Astrocyte of the hippocampus (primary cell): ENCODE data around the gene STAC.
A peak's percentile ranks its signal among the peaks of the same experiment; 100 is the strongest.
"Not testable (repeated sequence)": the region's sequence is repeated elsewhere in the genome, so short reads cannot be mapped to it uniquely, and the experiment has no call there.

Source experiments
- DNase-seq: peaks from one replicate; pipeline ENCODE4 v3.0.0; 2011; ENCODE audit warnings: low read depth, low spot score

The STAC gene

DNA sequence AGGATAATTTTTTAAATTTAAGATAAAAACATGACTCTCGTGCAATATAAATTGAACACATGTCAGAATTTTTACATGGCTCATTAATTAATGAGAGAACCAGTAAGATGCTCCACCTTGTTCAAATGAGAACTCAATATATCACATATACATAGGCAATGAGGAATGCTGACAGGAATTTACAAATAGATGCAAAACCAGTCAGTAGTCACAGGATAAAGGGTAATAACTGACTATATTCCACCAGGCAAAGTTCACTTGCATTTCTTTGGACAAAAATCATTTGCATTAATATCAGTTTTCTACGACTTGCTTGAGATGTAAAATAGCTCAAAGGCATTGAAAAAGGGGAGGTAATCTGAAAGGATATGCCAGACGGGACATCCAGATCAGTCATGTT, 139.4 kb downstream of the STAC start:
- no peak for DNase-seq

DNA sequence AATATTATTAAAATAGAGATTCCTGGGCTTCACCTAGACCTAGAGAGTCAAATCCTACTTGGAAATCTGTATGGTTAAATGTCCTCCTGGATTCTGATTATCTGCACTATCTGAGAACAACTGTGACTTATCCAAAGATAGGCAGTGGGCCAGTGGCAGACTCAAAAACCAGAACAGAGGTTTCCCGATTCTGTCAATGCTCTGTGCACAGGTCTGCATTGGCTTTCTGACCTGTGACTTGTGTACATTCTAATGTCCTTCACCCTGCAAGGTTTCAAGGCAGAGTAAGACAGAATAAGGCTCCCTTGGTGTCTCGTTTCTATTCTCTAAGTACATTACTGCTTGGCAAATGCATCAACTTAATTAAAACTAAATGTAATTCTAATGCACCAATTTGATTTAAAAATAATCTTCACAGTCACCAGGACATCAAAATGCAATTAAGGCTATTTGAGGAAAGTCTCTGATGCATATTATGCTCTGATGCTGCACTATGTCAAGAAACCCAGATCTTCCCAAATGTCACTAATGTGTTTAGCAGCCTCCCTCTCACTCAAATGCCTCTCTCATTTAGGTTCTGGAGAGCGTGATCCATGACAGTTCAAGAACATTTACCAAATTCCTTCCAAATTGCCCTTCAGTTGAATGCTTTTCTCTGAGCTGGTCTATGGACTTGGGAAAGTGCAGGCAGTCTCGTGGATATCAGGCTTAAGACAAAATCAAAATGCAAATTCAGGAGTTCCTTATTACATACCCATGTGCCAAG, 140.1 kb downstream of the STAC start:
- DNase-seq, result no peak

DNA sequence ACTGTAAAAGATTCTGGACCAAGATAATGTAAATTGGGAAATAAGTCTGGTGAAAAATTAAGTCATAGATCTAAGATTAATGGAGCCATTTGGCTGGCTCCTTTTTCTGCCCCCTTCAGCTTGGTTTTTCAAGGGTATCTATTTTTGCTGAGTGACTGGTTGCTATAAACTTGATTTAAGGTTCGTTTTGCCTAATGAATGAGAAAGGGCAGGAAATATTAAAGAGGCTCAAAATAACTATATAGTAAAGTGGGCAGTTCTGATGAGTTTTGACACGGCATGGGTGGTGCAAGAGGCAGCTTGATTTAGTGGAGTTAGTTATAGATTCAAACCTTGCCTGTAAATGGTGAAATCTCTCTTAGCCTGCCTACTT, 140.7 kb downstream of the STAC start:
- DNase-seq, result no peak

- peak; percentile 25 for DNase-seq
These were observed 144.3 kb downstream of the STAC start for GRCh38 chr3:36524560-36524959.

- DNase-seq, result peak; percentile 85
These were observed 145.0 kb downstream of the STAC start for GRCh38 chr3:36525115-36525801.

DNA sequence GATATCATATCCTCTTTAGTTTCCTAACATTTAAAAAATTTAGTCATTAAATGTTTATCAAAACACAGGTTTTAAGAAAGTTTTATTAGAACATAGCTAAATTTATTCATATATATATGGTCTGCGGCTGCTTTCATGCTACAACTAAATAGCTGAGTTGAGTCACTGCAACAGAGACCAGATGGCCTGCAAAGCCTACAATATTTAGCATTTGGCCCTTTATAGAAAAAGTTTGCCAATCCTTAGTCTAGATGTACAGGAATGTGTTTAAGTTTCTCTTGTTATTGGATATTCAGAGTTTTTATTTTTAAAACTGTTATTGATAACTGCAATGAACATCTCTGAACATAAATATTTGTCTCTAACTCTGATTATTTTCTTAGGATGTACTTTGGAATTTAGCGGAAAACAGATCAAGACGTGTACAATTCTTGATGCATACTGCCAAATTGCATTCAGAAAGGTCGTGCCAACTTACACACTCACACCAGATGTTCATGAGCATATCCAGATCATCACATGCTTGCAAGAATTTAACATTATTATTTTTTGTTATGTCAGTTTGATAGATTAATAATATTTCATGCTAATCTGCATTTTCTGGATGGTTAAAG, 157.9 kb downstream of the STAC start:
- DNase-seq, result no peak

- DNase-seq, result peak; percentile 68
These were observed 160.7 kb downstream of the STAC start for GRCh38 chr3:36540888-36541518.

- DNase-seq, result peak; percentile 78
These were observed 161.9 kb downstream of the STAC start for GRCh38 chr3:36542186-36542585.

DNA sequence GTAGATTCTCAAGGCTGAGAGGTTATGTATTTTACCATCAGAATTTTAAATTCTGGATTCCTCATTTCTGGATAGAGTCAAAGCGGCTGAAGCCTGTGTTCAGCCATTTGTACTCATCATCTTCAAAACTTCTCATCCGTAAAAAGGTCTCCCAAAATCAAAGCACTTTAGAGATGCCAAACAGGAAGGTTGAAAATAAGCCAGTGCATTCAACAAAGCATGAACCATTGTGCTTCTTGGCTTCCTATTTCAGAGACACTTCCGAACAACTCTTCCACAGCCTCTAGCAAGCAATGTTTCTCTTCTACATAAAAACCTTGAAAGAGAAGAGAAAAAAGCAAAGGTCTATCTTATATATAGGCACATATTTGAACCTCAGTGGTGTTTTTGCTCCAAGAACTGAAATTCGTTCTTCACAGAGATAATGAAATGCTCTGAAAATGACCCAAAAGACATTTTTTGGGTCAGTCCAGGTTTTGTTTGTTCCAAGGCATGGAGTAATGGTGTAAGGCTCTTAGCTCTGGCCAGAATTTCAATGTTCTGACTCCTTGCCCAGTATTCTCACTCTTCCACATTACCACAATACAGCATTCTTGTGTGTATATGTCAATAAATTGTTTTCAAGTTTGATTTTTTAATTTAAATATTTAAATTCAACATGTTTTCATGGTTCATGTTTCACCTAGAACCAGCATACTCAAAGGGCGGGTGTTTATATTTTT, 163.1 kb downstream of the STAC start:
- DNase-seq, result peak; percentile 57

DNA sequence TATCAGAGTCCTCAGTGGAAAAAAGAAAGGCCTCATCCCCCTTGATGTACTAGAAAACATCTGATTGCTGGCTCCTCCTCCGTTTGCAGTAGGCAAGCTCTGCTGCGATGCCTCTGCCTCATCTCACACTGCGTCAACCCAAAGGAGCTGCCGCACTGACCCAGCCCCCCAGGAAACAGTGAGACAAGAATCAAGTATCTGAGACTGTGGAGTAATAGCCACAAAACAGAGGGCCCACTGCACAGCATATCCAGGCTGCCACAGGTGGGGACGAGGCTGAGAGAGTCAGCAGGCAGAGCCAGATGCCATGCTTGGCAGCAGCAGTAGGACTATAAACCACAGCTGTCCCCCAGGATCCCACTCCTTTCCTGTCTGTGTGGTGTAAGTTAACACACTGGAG, 165.9 kb downstream of the STAC start:
- DNase-seq, result no peak

- no peak for DNase-seq
These were observed 168.4 kb downstream of the STAC start for GRCh38 chr3:36548712-36549111.

- DNase-seq, result no peak
These were observed 176.9 kb downstream of the STAC start for GRCh38 chr3:36557021-36557707.

GRCh38 chr3:36557708-36558421, 177.6 kb downstream of the STAC start:
- no peak for DNase-seq

DNA sequence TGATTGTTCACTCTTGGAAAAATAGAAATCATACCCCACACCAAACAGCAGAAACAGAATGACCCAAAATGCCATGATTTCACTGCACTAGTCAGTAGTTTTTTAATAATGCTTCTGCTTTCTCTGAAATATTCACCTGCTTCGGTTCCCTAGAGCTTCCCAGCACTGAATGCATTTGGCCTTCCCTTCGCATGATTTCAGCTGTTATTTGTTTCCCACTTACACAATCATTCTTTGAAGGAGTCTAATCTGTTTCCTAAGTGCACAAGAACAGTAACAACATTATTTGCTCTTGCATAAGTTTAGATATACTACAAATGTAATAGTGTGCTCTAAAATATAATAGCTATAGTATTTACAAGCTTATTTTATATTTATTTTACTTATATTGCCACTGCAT, 178.7 kb downstream of the STAC start:
- no peak for DNase-seq

- no peak for DNase-seq
These were observed 180.4 kb downstream of the STAC start for GRCh38 chr3:36560685-36561084.

DNA sequence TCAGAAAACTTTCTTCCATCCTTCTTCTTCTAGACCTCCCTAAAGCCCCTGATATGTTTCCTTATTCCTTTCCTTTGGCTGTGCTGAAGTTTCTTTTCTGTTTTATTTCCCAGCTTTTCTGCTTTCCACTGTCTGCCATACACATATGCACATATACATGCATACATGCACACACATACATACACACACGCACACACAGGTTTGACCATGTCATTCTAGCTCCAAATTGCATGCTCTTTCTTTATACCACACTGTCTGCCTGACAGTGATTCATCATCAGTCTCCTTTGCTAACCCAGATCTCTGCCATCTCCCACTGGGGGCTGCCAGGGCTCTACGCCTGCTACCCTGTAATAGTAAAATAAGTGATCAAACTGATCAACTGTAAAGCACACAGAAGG, 181.3 kb downstream of the STAC start:
- no peak for DNase-seq

DNA sequence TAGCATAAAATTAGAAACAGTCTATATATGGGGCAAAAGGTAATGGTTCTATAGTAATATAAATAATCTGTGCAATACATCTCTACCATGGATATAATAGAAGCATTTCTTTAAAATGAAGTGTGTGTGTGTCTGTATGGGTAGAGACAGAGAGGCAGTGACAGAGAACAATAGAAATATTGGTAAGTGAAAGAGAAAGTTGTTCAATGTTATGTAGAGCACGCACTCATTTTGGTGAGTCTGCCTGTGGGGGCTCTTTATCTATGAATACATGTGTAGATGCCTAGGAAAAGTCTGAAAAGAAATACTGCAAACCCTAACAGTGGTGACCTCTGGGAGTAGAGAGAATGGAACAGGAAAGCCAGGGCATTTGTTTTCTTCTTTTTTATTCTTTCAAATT, 182.6 kb downstream of the STAC start:
- no peak for DNase-seq

DNA sequence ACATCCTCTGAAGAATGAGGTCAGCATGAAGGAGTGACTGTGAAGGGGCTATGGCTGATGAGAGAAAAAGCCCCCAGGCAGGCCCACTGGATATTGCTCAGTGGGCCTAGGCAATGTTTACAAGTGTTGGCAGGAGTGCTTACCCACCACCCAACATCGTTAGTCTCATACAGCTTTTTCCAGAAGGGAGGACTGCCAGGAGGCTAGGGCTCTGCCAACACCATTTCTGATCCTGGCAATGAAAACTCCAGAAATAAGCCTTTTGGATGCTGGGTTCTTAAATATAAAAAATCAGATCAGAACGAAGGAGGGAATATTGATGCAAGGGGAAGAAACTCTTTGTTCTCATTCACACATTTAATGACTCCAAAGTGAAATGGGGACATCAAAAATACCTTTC, 194.9 kb downstream of the STAC start:
- DNase-seq, result no peak

DNA sequence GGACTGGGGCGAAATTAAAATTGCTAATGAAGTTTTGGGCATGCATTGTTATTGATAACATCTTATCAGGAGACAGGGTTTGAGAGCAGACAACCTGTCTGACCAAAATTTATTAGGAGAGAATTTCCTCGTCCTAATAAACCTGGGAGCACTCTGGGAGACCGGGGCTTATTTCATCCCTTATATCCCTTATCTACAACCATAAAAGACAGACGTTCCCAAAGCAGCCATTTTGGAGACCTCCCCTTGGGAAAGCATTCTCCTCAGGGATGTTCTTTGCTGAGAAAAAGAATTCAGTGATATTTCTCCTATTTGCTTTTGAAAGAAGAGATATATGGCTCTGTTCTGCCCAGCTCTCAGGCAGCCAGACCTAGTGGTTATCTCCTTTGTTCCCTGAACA, 198.1 kb downstream of the STAC start:
- not testable (repeated sequence) for DNase-seq

DNA sequence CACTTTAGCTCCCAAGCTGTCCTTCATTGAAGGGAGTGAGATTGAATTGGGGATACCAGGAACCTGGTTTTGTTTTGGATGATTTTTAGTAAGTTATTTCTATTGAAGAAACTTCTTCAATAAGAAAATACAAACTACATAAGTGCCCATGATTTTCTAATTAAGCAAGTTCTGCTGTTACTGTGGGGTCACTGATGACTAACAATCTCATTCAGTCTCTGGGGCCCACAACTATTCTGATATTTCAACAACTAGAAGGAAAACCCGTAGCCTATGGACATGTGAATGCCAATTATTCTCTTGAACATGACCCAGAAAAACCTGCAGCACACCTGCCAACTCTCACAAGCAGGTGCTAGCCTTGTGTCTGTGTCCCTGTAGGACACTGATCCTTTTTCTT, 199.4 kb downstream of the STAC start:
- no peak for DNase-seq

GRCh38 chr3:36580716-36581115, 200.4 kb downstream of the STAC start:
- DNase-seq, result no peak
